Omental fat pad (tissue), 4 donors: ENCODE measurements around the gene INPP5J. TPM values are rescaled to one million over a fixed set of nuclear protein-coding genes. Genes with fewer than 3 reads are reported as not detected.

ENCODE experiments used
- ATAC-seq: fragments of 150-250 bp; one replicate; pipeline ENCODE4 v1.9.1; 2016; ENCODE audit warnings: mild to moderate bottlenecking, moderate library complexity; ENCODE audit not compliant: low FRiP score
- DNase-seq: peaks from one replicate; pipeline ENCODE4 v3.0.0-alpha.2; 2019; ENCODE audit warnings: low spot score
- total RNA-seq, 4 donors: library from RNA; depleted of rRNA; stranded (reverse); fragments of >200 nt; gene quantifications; one replicate each; pipeline ENCODE4 v1.1.0, GENCODE V29; 2016
- TF ChIP-seq, protein P1 (sequence below), 3 donors: fragments of 450-650 bp; IDR thresholded peaks; one replicate each; pipeline ENCODE4 v1.5.1; 2016 to 2017; ENCODE audit warnings: antibody characterized with exemption in 3 of 3, mild to moderate bottlenecking in 3 of 3, moderate library complexity in 2 of 3

The INPP5J gene
- total RNA-seq, 4 donors from 2014 or later, result 0.24 to 0.84 (median 0.42) TPM

- TF ChIP-seq, protein P1, sequence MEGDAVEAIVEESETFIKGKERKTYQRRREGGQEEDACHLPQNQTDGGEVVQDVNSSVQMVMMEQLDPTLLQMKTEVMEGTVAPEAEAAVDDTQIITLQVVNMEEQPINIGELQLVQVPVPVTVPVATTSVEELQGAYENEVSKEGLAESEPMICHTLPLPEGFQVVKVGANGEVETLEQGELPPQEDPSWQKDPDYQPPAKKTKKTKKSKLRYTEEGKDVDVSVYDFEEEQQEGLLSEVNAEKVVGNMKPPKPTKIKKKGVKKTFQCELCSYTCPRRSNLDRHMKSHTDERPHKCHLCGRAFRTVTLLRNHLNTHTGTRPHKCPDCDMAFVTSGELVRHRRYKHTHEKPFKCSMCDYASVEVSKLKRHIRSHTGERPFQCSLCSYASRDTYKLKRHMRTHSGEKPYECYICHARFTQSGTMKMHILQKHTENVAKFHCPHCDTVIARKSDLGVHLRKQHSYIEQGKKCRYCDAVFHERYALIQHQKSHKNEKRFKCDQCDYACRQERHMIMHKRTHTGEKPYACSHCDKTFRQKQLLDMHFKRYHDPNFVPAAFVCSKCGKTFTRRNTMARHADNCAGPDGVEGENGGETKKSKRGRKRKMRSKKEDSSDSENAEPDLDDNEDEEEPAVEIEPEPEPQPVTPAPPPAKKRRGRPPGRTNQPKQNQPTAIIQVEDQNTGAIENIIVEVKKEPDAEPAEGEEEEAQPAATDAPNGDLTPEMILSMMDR (IDR thresholded peaks at IDR 0.05), result no peak
- ATAC-seq, result no peak
Measured at GRCh38 chr22:31118046-31118820, 4.5 kb upstream of the INPP5J start.

DNA sequence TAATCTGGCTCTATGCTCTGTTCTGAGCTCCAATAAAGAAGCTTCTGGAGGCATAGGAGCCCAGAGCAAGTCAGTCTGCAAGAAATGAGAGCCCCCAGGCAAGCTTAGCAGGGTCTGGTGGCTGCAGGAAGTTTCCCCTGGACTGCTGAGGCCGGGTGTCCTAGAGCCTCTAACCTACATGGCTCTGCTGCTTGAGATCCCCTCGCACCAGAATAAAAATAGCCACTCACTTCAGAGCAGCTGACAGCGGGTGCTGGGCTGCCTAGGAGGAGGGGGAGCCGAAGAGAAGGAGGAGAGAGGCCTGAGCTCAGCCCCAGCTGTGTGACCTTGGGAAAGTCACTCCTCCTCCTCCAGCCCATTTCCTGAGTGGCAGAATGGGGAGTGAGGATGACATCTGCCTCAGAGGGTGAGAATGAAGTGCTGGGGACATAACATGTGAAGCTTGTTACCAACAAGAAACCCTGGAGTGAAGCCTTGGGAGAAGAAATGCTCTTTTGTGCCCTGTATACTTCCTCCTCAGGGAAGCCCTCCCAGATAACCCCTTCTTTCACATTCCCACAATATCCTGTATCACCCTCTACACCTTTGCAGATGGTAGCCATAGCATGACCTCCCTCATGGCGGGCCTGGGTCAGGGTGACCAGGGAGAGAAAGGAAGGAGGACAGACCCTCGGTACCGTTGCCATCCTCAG lies 3.6 kb upstream of the INPP5J start:
- TF ChIP-seq, protein P1 (IDR thresholded peaks at IDR 0.05), result no peak
- ATAC-seq, result no peak
- DNase-seq, result no peak

More at GRCh38 chr22:31118046-31118820, 4.5 kb upstream of the INPP5J start:
- DNase-seq, result no peak

DNA sequence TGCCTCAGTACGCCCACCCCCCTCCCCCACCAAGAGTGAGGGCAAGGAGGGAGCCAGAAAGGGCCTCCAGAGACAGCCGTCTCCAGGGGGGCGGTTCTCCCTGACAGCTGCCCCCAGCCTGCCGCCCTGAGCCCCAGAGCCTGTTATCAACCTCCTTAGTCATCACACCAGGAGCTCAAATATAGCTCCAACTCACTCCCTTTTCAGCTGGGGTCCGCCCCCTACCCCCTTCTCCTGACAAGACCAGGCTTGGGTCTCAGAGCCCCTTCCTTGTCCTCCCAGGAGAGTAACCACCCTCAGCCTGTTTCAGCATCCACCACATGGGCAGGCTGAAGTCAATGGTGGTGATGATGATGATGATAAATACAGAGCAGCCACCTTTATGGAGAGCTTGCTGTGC lies 2.5 kb upstream of the INPP5J start:
- TF ChIP-seq, protein P1 (IDR thresholded peaks at IDR 0.05), result no peak
- no peak for ATAC-seq
- no peak for DNase-seq

GRCh38 chr22:31120642-31121041 lies 2.1 kb upstream of the INPP5J start:
- no peak for DNase-seq

DNA sequence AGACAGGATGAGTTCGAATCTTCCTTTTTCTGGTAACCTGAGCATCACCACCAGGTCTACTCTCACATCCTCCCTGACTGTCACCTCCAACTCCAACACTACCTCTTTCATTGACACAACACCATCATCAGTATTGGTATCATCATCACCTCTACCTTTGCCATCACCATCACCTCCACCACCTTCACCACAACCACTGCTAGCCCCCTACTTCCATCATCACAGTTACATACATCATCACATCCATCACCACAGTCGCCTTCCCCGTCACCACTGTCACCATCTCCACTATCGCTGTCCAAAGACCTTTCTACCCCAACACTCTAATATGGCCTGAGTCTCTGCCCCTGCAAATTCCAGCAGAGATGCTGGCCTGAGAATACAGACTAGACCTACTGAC lies 1.4 kb upstream of the INPP5J start:
- TF ChIP-seq, protein P1 (IDR thresholded peaks at IDR 0.05), result no peak
- no peak for ATAC-seq

More at GRCh38 chr22:31120642-31121041, 2.1 kb upstream of the INPP5J start:
- TF ChIP-seq, protein P1 (IDR thresholded peaks at IDR 0.05), result no peak
- no peak for ATAC-seq

DNA sequence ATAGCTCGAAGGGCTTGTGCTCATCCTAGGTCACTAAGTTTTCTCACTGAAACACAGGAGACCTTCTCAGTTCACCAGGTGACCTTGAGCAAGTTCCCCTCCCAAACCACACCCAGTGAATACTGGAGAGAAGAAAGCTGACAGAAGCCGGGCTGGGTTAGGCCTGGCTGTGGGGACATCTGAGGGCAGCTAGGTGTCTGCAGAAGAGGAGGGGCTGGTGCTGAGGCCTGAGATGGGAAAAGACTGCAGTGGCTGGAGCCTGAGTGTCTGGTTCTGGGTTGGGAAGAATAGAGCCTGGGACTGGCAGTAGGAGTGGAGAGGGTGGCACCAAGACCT lies 602 bp upstream of the INPP5J start:
- TF ChIP-seq, protein P1 (IDR thresholded peaks at IDR 0.05), result no peak
- no peak for ATAC-seq
- no peak for DNase-seq

More for the DNA sequence above, 1.4 kb upstream of the INPP5J start:
- DNase-seq, result no peak

GRCh38 chr22:31123292-31123602 lies 481 bp downstream of the INPP5J start:
- no peak for DNase-seq
- ATAC-seq, result no peak
- TF ChIP-seq, protein P1 (IDR thresholded peaks at IDR 0.05), result no peak
